A549 (cell line): ENCODE data around the gene MTMR6. TPM values are rescaled to one million over a fixed set of nuclear protein-coding genes. Genes with fewer than 3 reads are reported as not detected.

Experiments
- ATAC-seq, 2 experiments: fragments of 200-7000 bp in 1 of 2; fragments of >200 bp in 1 of 2; cut with Nextera tagmentation in 1 of 2; cut with Tn5 transposase in 1 of 2; 3 replicates each; pipeline versions ENCODE4 v1.8.0 to v1.9.1; 2018 to 2020; ENCODE audit warnings: mild to moderate bottlenecking in 1 of 2, moderate library complexity in 1 of 2
- CTCF ChIA-PET: fragments of 300-600 bp; sonication (Branson Sonifier 250); formaldehyde crosslinking; extraction: SDS; loops from one replicate; lab custom pipeline; 2021; ENCODE audit warnings: antibody characterized with exemption, inconsistent platforms; lab: Yijun Ruan, JAX
- POLR2A ChIA-PET: fragments of 350-600 bp; formaldehyde crosslinking; extraction: SDS; loops from one replicate; lab custom pipeline; 2021; ENCODE audit warnings: antibody characterized with exemption, inconsistent platforms; lab: Yijun Ruan, JAX
- DNase-seq, 2 experiments: peaks; one replicate each; pipeline versions ENCODE4 v3.0.0 to v3.0.0-alpha.2; 2011 to 2016; ENCODE audit warnings: low read depth in 1 of 2, low spot score in 1 of 2
- FAIRE-seq: peaks from 2 replicates; lab custom pipeline; 2011; peaks lifted over from hg19 to GRCh38; lab: Jason Lieb, UNC
- H3K27ac ChIP-seq, 2 experiments: fragments of >200 bp; sonication (Bioruptor Twin); formaldehyde crosslinking; 3 replicates each; pipeline ENCODE4 v1.5.1; 2016 to 2017
- H3K4me1 ChIP-seq: fragments of >200 bp; sonication (Bioruptor Twin); formaldehyde crosslinking; 3 replicates; pipeline ENCODE4 v1.6.1; 2016
- H3K4me2 ChIP-seq: fragments of >200 bp; sonication (Bioruptor Twin); formaldehyde crosslinking; 3 replicates; pipeline ENCODE4 v1.6.1; 2016
- H3K4me3 ChIP-seq: fragments of >200 bp; sonication (Bioruptor Twin); formaldehyde crosslinking; 3 replicates; pipeline ENCODE4 v1.5.1; 2016
- H3K9me3 ChIP-seq: fragments of >200 bp; sonication (Bioruptor Twin); formaldehyde crosslinking; 3 replicates; pipeline ENCODE4 v1.6.1; 2016
- CBX8 ChIP-seq: fragments of 200-600 bp; sonication (generic); IDR thresholded peaks from 2 replicates; pipeline ENCODE4 v1.6.1; 2016
- CHD2 ChIP-seq: fragments of 150-350 bp; IDR thresholded peaks from 2 replicates; pipeline ENCODE4 v1.6.1; 2014; ENCODE audit warnings: low read length; ENCODE audit not compliant: partially characterized antibody
- CHD4 ChIP-seq: fragments of 200-600 bp; sonication (generic); IDR thresholded peaks from 2 replicates; pipeline ENCODE4 v1.6.1; 2016; ENCODE audit warnings: antibody characterized with exemption, mild to moderate bottlenecking, borderline replicate concordance
- E2F6 ChIP-seq: IDR thresholded peaks from 2 replicates; pipeline ENCODE4 v1.6.1; 2012; ENCODE audit warnings: low read depth, borderline replicate concordance
- FOSB ChIP-seq: fragments of 250-450 bp; sonication (Bioruptor Pico); IDR thresholded peaks from 2 replicates; pipeline ENCODE4 v1.5.0; 2020; ENCODE audit warnings: mild to moderate bottlenecking, moderate library complexity
- FOSL2 ChIP-seq, 2 experiments: fragments of 450-650 bp in 1 of 2; fragments of >200 bp in 1 of 2; sonication (Bioruptor Twin) in 1 of 2; formaldehyde crosslinking; IDR thresholded peaks; 2 replicates each; pipeline versions ENCODE4 v1.5.0 to v1.6.1; 2016 to 2020; ENCODE audit warnings: mild to moderate bottlenecking in 1 of 2, moderate library complexity in 1 of 2
- FOXS1 ChIP-seq: fragments of 250-450 bp; sonication (Bioruptor Pico); IDR thresholded peaks from 2 replicates; pipeline ENCODE4 v1.5.0; 2020; ENCODE audit warnings: mild to moderate bottlenecking, moderate library complexity
- HES2 ChIP-seq: fragments of >200 bp; sonication (Bioruptor Twin); formaldehyde crosslinking; IDR thresholded peaks from 2 replicates; pipeline ENCODE4 v1.6.1; 2016
- HEYL ChIP-seq: fragments of 250-450 bp; sonication (Bioruptor Pico); IDR thresholded peaks from 2 replicates; pipeline ENCODE4 v1.8.0; 2021; ENCODE audit warnings: mild to moderate bottlenecking, moderate library complexity
- HOXA7 ChIP-seq: fragments of 250-450 bp; sonication (Bioruptor Pico); IDR thresholded peaks from 2 replicates; pipeline ENCODE4 v1.5.0; 2020; ENCODE audit warnings: mild to moderate bottlenecking, moderate library complexity
- HOXB13 ChIP-seq: fragments of 250-450 bp; sonication (Bioruptor Pico); IDR thresholded peaks from 2 replicates; pipeline ENCODE4 v1.5.0; 2020; ENCODE audit warnings: low read depth, mild to moderate bottlenecking, moderate library complexity
- JUN ChIP-seq, 2 experiments: fragments of >200 bp; sonication (Bioruptor Twin); formaldehyde crosslinking; IDR thresholded peaks; 2 replicates in 1 of 2; 3 replicates in 1 of 2; pipeline ENCODE4 v1.6.1; 2016 to 2017
- MAFK ChIP-seq: fragments of 450-650 bp; IDR thresholded peaks from 2 replicates; pipeline ENCODE4 v1.6.1; 2014; ENCODE audit not compliant: partially characterized antibody
- MAX ChIP-seq: IDR thresholded peaks from 2 replicates; pipeline ENCODE4 v1.6.1; 2012
- PBX3 ChIP-seq: IDR thresholded peaks from 2 replicates; pipeline ENCODE4 v1.6.1; 2012
- POLR2A ChIP-seq: IDR thresholded peaks from 2 replicates; pipeline ENCODE4 v1.6.1; 2012; ENCODE audit warnings: mild to moderate bottlenecking, low read length
- RARB ChIP-seq: fragments of 250-450 bp; sonication (Bioruptor Pico); IDR thresholded peaks from 2 replicates; pipeline ENCODE4 v1.8.0; 2021; ENCODE audit warnings: mild to moderate bottlenecking, moderate library complexity
- SREBF2 ChIP-seq: fragments of 450-650 bp; IDR thresholded peaks from 2 replicates; pipeline ENCODE4 v1.6.1; 2014; ENCODE audit warnings: mild to moderate bottlenecking, moderate library complexity
- TFCP2L1 ChIP-seq: fragments of 250-450 bp; sonication (Bioruptor Pico); IDR thresholded peaks from 2 replicates; pipeline ENCODE4 v1.5.0; 2021; ENCODE audit warnings: mild to moderate bottlenecking
- USF2 ChIP-seq: fragments of 450-650 bp; IDR thresholded peaks from 2 replicates; pipeline ENCODE4 v1.6.1; 2014; ENCODE audit warnings: antibody characterized with exemption
- ZFP36 ChIP-seq: fragments of 450-650 bp; IDR thresholded peaks from 2 replicates; pipeline ENCODE4 v1.6.1; 2014; ENCODE audit warnings: borderline replicate concordance; ENCODE audit not compliant: partially characterized antibody
- ZSCAN20 ChIP-seq: fragments of 250-450 bp; sonication (Bioruptor Pico); IDR thresholded peaks from 2 replicates; pipeline ENCODE4 v1.8.0; 2022; ENCODE audit warnings: mild to moderate bottlenecking, moderate library complexity
- WGBS: methylation state at CpG from one replicate; pipeline ENCODE4 v1.1.6; 2017; ENCODE audit errors: missing lambda C conversion rate; 5-methylcytosine and 5-hydroxymethylcytosine counted together
- polyA plus RNA-seq, 4 experiments: library from polyadenylated mRNA; depleted of rRNA in 3 of 4; stranded (reverse); fragments of >200 nt; fragmentation: RNase III in 1 of 4; extraction: RNeasy Plus Mini Kit Qiagen cat#74134 plus additional on column Dnase treatment in 1 of 4; gene quantifications; 2 replicates in 3 of 4; 3 replicates in 1 of 4; pipeline ENCODE4 v1.2.3, GENCODE V29; 2011 to 2017

MTMR6 gene
- polyA plus RNA-seq, 2 of the 4 experiments (the other 2 are of a cell fraction) = 8.8 to 22.4 TPM

- H3K4me2 ChIP-seq = no peak overlapping the region
- FAIRE-seq = no peak
- TF ChIP-seq CBX8 = no peak
- TF ChIP-seq POLR2A = no peak
- no peak for TF ChIP-seq FOSB (CRISPR knock-in tag)
- TF ChIP-seq PBX3 = no peak
- TF ChIP-seq MAX = no peak
- TF ChIP-seq HEYL (CRISPR knock-in tag) = no peak
- TF ChIP-seq ZFP36 = no peak
- no peak for TF ChIP-seq HOXA7 (CRISPR knock-in tag)
- no peak for TF ChIP-seq HOXB13
- TF ChIP-seq FOXS1 (CRISPR knock-in tag) = no peak
- TF ChIP-seq ZSCAN20 (CRISPR knock-in tag) = no peak
- TF ChIP-seq E2F6 = no peak
- TF ChIP-seq USF2 = no peak
- TF ChIP-seq RARB (CRISPR knock-in tag) = no peak
- no peak for TF ChIP-seq CHD2
- H3K9me3 ChIP-seq = no peaks in the 10 kb centered on the region
- no peak for DNase-seq
- no peak overlapping the region for H3K27ac ChIP-seq
- ChIA-PET POLR2A (no interaction called here), CTCF (no interaction called here)
- no peak overlapping the region for H3K4me3 ChIP-seq
- ATAC-seq = no peak
- H3K4me1 ChIP-seq = no peaks in the 10 kb centered on the region
Observed at GRCh38 chr13:25247360-25247759, 39.9 kb downstream of the MTMR6 start.

- Histone ChIP-seq H3K4me2 (no peak overlapping the region), H3K27ac (no peak overlapping the region), H3K9me3 (no peaks in the 10 kb centered on the region), H3K4me3 (no peak overlapping the region), H3K4me1 (no peaks in the 10 kb centered on the region)
- ATAC-seq = no peak
- ChIA-PET CTCF (interaction anchor here (1.5 kb wide), 1 partner anchor 11 kb away, joined by 4 read pairs; no protein-coding TSS in a partner anchor), POLR2A (no interaction called here)
- WGBS = 95% methylated on average over 6 of the region's 6 CpGs
- no peak for FAIRE-seq
- DNase-seq = no peak
- TF ChIP-seq MAFK (peak; percentile 45), PBX3 (no peak)
Observed at GRCh38 chr13:25244123-25244522, 43.2 kb downstream of the MTMR6 start.

GRCh38 chr13:25242956-25243355 is 44.3 kb downstream of the MTMR6 start:
- ChIA-PET CTCF (interaction anchor here (1.5 kb wide), 1 partner anchor 9 kb away, joined by 4 read pairs; no protein-coding TSS in a partner anchor), POLR2A (no interaction called here)
- no peak for FAIRE-seq
- no peak overlapping the region for H3K27ac ChIP-seq
- 86% methylated on average over 3 of the region's 3 CpGs for WGBS
- DNase-seq = no peak
- no peaks in the 10 kb centered on the region for H3K9me3 ChIP-seq
- no peak for TF ChIP-seq JUN (IDR thresholded peaks at IDR 0.05)
- TF ChIP-seq CHD4 = no peak
- TF ChIP-seq TFCP2L1 (CRISPR knock-in tag) = no peak
- no peak for TF ChIP-seq ZSCAN20 (CRISPR knock-in tag)
- TF ChIP-seq FOSL2 (IDR thresholded peaks at IDR 0.05) = no peak
- TF ChIP-seq FOSL2 (CRISPR knock-in tag; IDR thresholded peaks at IDR 0.05) = no peak
- TF ChIP-seq USF2 = no peak
- TF ChIP-seq SREBF2 = no peak
- TF ChIP-seq HES2 = no peak
- H3K4me3 ChIP-seq = no peak overlapping the region
- no peak overlapping the region for H3K4me2 ChIP-seq
- ATAC-seq = no peak
- no peaks in the 10 kb centered on the region for H3K4me1 ChIP-seq
